NCI-H526 treated with DMSO at 0.1 percent for 48 hours (cell line): ENCODE data around the gene PDZD8.
"Not testable (repeated sequence)": the region's sequence is repeated elsewhere in the genome, so short reads cannot be mapped to it uniquely, and the experiment has no call there.

Experiments used
- DNase-seq: peaks from one replicate; lab custom pipeline; 2025; lab: John Stamatoyannopoulos, UW

PDZD8 gene

DNA sequence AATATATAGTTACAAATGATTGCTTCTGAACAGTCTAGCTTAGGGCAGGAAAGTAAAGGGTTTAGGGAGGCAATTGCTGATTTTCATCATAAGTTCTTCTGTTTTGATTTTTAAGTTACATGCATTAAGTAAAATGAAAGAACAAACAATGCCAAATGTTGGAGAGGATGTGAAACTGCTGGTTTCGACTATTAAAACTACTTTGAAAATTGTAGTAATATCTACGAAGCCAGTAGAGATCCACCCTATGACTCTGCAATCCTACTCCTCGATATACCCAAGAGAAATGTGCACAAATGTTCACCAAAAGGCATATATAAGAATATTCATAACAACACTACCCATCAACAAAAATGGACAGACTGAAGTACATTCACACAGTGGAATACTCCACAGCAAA is 24.3 kb downstream of the PDZD8 start:
- no peak for DNase-seq

DNA sequence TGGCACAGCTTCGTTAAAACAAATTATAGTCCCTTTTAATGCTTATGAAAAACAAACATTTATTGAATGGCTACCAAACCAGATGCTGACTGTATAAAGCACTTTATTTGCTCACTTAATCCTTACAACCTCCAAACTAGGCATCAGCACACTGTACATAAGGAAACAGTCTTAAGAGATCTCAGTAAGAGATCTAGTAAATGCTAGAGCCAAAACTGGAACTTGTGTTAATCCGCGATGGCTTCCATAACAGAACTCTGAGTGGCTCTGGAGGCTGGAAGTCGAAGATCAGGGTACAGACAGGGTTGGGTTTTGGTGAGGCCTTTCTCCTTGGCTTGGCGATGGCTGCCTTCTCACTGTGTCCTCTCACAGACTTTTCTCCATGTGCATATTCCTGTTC is 27.0 kb downstream of the PDZD8 start:
- no peak for DNase-seq

GRCh38 chr10:117346574-117346973 is 28.7 kb downstream of the PDZD8 start:
- peak; percentile 81 for DNase-seq

GRCh38 chr10:117345143-117345542 is 30.1 kb downstream of the PDZD8 start:
- no peak for DNase-seq

DNA sequence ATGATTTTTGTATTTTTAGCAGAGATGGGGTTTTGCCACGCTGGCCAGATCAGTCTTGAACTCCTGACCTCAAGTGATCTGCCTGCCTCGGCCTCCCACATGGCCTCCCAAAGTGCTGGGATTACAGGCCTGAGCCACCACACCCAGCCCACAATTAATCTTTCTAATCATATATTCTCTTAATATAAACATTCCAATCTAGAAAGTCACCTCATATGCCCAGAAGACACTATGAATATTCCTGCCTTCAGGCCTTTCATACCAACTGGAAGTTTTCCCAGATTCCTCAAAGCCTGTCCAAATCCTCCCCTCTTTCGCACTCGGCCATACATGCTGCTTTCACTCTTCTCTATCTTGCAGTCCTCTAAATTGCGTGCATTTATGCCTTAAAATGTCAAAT is 32.6 kb downstream of the PDZD8 start:
- DNase-seq = no peak

DNA sequence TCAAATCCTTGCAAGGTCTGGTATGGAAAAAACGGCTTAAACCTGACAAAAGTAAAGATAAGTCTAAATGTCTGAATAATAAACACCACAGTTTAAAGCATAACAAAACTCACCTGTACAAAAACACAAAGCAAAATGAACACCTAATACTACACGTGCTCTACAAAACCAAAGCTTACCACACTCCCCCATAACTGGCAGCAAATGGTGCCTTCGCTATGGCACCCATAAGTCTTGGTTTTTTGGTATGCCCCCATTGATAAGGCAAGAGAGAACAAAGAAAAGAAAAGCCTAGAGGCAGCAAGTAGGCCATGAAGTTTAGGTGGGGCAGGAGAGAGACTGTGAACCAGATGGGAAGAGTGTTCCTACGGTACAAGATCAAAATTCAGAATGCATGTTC is 34.2 kb downstream of the PDZD8 start:
- DNase-seq = no peak

DNA sequence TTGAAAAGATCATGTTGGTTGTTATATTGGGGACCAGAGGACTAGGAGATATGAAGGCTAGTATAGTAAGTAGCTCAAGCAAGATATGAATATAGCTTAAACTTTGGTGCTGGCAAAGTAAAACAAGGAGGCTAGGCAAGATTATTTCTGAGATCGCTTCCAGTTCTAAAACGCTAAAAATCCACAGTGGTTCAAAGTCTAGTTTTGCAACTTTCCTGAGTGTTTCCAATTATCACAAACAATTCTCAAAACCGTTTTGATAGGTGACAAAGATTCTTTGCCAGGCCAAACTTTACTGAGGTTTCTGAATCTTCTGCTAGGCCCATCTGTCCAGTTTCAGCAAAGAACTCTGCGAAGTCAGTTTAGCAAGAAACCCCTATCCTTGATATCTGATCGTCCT is 35.3 kb downstream of the PDZD8 start:
- DNase-seq = no peak

DNA sequence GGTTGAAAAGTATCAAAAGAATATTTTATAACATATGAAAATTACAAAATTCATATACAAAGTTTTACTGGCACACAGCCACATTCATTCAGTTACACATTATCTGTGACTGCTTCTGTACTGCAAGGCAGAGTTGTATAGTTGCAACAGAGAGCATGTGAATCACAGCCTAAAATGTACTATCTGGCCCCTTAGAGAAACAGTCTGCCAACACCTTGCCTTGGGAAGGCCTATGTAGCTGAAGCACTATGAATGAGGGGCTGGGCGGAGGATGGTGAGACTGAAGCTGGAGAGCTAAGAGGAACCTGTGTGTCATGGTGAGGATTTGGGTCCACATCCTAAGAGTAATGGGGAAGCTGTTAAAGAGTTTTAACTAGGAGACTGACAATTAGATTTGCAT is 35.7 kb downstream of the PDZD8 start:
- DNase-seq = no peak

DNA sequence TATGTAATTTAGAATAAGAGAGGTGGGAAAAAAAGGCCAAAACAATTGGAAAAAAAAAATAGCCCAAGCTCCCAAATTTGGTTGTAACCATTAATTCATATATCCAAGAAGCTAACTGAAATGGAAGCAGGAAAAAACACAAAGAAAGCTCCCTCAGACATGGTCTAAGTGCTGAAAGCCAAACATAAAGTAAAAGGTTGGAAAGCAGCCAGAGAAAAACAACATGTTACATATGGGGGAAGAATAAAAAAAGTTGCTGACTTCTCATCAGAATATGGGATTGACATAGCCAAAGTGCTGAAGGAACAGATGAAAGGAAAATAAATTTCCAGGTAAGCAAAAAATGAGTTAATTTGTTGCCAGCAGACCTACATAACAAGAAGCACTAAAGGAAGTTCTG is 40.3 kb downstream of the PDZD8 start:
- no peak for DNase-seq

DNA sequence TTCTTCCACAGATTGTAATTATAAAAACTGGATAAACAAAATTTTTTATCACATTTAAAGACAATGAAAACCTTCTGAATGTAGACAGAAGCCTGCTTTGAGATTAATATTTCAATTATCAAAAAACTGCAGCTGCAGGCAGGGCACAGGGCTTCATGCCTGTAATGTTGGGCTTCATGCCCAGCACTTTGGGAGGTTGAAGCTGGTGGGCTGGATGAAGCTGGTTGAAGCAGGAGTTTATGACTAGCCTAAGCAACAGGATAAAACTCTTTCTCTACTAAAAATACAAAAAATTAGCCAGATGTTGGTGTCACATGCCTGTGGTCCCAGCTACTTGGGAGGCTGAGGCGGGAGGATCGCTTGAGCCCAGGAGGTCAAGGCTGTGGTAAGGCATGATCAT is 41.2 kb downstream of the PDZD8 start:
- DNase-seq = no peak

DNA sequence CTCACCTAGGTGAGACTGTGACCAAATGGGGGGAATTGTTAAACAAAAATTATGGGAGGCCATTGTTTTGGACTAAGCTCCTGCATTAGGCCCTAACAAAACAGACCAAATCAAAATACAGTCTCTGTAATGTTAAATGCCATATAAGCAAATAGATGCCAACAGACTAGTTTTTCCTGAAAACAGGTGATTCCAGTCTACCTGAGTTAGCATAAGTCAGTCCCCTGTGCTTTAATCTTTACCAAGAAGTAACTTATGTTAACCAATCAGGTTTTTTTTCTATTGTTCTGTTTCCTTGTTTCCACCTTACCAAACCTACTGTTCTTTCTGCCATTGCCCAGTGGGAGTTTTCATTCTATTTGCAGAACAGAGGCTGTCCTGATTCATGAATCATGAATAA is 48.0 kb downstream of the PDZD8 start:
- no peak for DNase-seq

DNA sequence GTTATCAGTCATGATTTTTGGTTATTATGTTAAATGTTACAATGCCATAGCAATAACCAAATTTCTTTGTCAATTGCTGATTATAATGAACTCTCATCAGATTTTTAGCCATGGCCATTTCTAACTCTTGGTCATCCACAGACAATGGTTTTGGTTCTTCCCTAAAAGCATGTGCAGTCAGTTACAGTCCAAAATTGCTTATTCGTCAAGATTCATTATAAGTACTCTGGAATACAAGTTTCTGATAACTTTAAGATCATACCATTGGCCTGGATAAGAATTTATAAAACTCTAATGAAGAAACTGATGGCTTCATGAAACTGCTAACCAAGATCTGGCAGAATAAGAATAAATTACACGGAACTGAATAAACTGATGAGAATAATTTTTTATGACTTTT is 50.9 kb downstream of the PDZD8 start:
- DNase-seq = no peak

DNA sequence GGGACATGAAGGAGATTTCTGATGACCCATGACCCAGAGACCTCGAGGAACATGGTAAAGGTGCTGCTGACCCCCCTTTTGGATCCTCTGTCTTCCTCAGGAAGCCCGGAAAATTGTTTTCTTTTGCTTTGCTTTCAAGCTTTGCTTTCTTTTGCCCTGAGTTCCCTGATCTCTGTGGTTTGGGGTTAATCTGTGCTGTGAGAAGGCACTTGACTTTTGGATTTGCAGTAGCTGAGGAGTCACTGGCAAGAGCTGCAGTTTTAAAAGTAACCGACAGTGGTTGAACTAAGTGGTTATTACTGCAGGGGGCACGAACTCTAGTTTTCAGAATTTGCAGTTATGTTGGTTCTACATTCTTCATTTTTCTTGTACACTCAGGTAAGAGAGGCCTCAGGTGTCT is 53.0 kb downstream of the PDZD8 start:
- no peak for DNase-seq

DNA sequence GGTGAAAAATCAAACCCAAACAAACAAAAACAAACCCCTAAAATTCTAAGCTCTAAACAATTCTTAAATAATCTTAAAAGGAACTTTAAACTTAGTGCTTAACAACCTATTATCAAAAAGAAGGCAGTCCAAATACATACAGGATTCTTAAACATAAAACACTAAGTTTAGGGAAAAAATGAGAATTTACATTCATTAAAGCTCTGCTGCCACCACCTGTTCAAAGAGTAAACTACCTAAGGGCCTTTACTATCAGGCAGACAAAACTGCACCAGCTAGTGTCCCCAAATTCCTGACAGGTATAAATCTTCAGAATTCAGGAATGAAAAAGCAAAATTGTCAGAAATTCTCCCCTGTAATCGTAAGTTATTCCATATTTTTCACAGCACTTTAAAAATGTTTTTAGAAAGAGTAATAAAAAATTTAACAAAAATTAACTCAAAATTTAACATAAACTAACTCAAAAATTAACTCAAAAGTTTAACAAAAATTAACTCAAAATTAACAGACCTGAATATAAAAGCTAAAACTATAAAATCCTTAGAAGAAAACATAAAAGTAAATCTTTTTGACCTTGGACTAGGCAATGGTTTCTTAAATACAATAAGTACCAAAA is 55.1 kb downstream of the PDZD8 start:
- no peak for DNase-seq

DNA sequence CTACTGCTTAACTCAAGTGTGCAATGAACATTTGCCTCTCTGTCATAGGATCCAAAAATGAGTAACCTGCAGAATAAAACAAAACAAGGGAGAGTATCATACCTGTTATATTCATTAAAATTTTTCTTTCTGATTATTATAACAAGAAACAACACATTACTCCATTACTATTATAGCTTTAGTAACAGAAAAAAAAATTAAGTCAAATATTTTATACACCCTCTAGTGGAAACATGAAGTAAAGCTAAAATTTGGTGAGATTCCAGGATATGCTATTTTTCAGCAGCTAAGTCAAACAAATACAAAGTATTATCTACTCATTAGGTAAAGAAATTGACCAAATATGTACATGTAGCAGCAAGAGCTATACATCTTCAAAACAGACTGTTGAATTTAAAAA is 56.3 kb downstream of the PDZD8 start:
- no peak for DNase-seq

- no peak for DNase-seq
Observed at GRCh38 chr10:117316701-117317100, 58.5 kb downstream of the PDZD8 start.

GRCh38 chr10:117313641-117314040 is 61.6 kb downstream of the PDZD8 start:
- DNase-seq = no peak

DNA sequence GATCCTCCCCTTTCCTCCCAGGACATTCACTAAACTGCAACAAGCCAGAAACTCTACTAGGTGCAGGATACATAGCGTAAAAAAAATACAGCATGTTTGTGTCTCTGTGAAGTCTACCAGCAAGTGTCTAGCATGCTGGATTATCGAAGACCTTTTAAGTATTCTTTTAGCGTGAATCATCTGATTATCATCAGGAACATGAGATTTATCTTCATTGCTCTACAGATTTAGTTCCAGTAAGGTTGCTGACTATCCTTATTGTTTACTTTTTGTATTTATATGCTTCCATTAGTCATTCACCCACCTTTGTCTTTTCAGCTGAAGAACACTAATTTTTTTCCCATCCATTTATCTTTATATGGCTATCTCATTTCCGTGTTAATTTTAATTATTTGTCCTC is 62.8 kb downstream of the PDZD8 start:
- DNase-seq = no peak

GRCh38 chr10:117311261-117311660 is 64.0 kb downstream of the PDZD8 start:
- DNase-seq = no peak

DNA sequence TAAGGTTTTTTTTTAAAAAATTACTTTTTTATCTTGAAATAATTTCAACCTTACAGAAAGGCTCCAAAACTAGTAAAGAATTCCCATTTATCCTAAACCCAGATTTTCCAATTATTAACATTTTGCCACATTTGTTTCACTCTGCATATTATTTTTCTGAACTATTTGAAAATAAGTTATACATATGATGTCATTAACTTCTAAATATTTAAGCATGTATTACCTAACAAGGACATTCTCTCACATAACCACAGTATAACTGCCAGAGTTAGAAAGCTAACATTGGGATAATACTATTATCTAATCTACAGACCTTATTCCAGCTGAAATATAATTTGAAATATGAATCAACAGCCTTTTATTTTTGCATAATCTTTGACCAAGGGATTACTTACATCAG is 68.6 kb downstream of the PDZD8 start:
- no peak for DNase-seq

GRCh38 chr10:117303451-117303850 is 71.8 kb downstream of the PDZD8 start:
- not testable (repeated sequence) for DNase-seq

GRCh38 chr10:117300671-117301070 is 74.6 kb downstream of the PDZD8 start:
- DNase-seq = no peak

GRCh38 chr10:117299435-117299834 is 75.8 kb downstream of the PDZD8 start:
- DNase-seq = no peak

DNA sequence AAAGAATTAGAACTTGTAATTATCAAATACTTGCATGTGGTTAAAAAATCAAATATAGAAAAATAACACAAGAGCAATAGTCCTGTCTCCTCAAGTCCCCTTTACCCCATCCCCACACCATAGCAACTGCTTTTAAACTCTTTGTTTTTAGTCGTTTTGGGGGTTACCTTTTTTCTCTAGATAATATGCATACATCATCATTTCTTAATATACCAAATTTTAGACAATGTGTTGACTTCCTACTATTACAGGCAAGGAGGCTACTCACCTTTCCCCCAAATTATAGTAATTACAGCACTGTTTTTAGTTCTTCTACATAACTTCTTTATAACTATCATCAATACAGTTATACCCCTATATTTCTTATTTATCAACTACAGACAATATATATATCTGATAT is 77.0 kb downstream of the PDZD8 start:
- DNase-seq = no peak

DNA sequence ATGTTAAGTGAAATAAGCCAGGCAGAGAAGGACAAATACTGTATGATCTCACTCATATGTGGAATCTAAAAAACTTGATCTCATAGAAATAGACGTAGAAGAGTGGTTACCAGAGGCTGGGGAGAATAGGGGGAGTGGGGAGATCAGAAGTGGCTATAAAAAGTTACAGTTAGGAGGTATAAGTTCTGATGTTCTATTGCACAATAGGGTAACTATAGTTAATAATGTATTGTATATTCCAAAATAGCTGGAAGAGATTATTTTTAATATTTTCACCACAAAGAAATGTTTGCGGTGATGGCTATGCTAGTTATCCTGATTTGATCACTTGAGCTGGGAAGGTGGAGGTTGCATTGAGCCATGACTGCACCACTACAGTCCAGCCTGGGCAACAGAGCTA is 80.5 kb downstream of the PDZD8 start:
- DNase-seq = no peak
